ENCODE results near the gene PODXL2. TPM values are rescaled to one million over a fixed set of nuclear protein-coding genes. Genes with fewer than 3 reads are reported as not detected.

Gene PODXL2
- total RNA-seq, 2 experiments from 2014 or later, result 1.9 TPM

DNA sequence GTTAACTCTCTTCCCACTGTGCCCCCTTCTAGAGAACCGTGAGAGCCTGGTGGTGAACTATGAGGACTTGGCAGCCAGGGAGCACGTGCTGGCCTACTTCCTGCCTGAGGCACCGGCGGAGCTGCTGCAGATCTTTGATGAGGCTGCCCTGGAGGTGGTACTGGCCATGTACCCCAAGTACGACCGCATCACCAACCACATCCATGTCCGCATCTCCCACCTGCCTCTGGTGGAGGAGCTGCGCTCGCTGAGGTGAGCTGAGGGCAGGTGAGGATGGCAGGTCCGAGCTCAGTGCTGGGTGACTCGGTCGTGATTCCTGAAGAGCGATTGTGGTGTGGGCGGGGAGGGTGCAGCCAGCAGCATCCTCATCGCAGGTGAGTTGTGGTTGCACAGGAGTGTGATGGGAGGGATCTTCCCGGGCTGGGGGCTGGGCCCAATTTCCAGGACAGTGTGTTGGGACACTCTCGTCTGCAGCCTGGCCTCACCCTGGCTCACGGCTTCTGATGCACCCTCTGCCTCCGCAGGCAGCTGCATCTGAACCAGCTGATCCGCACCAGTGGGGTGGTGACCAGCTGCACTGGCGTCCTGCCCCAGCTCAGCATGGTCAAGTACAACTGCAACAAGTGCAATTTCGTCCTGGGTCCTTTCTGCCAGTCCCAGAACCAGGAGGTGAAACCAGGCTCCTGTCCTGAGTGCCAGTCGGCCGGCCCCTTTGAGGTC is 22.7 kb upstream of the PODXL2 start:
- Mint-ChIP-seq H3K4me3 (no peak overlapping the region), H3K27me3 (no peaks in the 10 kb centered on the region), H3K4me1 (peaks cover 17% of the 10 kb centered on the region), H3K36me3 (ENCODE audit: low read depth) (peaks cover 86% of the 10 kb centered on the region), H3K27ac (no peak overlapping the region), H3K9me3 (ENCODE audit: low read depth) (no peaks in the 10 kb centered on the region)
- intact Hi-C loops (cut with DNase I, micrococcal nuclease), result no loop called here
- ChIA-PET CTCF (interaction anchor here (0.6 kb wide), 1 partner anchor 413 kb away, joined by 3 read pairs; no protein-coding TSS in a partner anchor), POLR2A (interaction anchor here (0.7 to 2.0 kb wide), 2 partner anchors 8 to 20 kb away, joined by 3 to 9 read pairs; partner anchors contain the start of gene MCM2)
- DNase-seq (no peak), ATAC-seq (no peak)

DNA sequence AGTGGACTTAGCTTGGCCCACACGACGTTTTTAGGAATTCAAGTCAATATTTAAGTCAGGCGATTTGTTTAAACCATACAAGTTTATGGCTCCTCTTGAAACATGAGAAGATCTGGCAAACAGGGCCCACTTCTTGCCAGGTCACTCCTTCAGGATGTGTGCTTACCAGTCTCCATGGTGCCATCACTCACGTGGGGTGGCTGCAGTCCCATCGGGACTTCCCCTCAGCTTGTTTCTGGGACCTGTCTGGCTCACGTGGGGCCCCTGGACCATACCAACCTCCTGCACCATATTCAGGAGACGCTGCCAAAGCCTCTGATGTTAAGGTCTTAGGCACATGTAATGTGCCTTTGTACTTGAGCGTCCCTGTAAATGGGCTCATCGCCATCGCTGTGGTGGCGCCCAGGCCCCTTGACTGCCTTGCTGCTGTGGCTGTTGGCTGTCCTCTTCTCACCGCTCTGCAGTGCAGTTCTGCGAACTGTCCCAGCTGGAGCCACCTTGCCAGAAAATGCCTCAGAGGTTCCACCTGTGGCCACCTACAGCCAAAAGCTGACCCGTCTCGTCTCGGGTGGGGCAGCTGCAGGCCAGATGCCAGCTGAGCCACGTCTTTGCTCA is 21.9 kb upstream of the PODXL2 start:
- ATAC-seq (no peak), DNase-seq (no peak)
- intact Hi-C loops (cut with DNase I, micrococcal nuclease), result no loop called here
- ChIA-PET POLR2A (interaction anchor here (0.7 to 2.0 kb wide), 3 partner anchors 9 to 21 kb away, joined by 3 to 9 read pairs (median 4); partner anchors contain the start of gene MCM2), CTCF (interaction anchor here (0.6 kb wide), 2 partner anchors 207 to 412 kb away, joined by 3 read pairs; no protein-coding TSS in a partner anchor)
- H3K36me3 Mint-ChIP-seq (ENCODE audit: low read depth), result peaks cover 82% of the 10 kb centered on the region
- no peak overlapping the region for H3K4me3 Mint-ChIP-seq
- H3K27me3 Mint-ChIP-seq, result no peaks in the 10 kb centered on the region
- no peak overlapping the region for H3K27ac Mint-ChIP-seq
- no peaks in the 10 kb centered on the region for H3K9me3 Mint-ChIP-seq (ENCODE audit: low read depth)
- H3K4me1 Mint-ChIP-seq, result peaks cover 9% of the 10 kb centered on the region

DNA sequence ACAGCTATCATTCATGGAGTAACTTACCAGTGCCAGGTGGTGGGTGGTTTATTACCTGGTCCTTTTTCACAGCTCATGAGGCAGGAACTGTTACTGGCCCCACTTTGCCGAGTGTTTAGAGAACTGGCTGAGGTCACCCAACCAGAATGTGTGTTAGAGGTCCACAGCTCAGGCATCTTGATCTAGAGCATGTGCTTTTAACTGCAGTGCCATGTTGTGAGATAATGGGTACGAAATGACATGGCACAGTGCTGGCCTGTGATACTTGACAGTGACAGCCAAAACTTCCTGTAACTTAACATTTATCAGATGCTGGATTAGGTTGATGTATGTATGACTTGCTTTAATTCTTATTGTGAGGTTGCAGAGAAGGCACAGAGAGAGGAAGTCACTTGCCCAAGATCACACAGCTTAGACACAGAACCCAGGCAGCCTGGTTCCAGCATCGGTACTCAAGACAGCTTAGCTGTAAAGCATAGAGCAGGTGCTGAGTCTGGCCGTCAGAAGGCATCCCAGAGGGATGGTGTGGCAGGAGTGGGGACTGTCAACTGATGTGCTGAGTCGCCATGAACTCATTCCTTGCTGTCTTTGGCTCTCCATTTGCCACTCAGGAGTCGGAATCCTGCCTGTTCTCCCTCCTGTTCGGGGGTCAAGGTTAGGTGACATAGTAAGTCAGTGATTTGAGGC is 21.2 kb upstream of the PODXL2 start:
- no peak for DNase-seq
- Mint-ChIP-seq H3K4me3 (no peak overlapping the region), H3K36me3 (ENCODE audit: low read depth) (peaks cover 83% of the 10 kb centered on the region), H3K4me1 (peaks cover 3% of the 10 kb centered on the region), H3K27ac (no peak overlapping the region), H3K9me3 (ENCODE audit: low read depth) (no peaks in the 10 kb centered on the region), H3K27me3 (no peaks in the 10 kb centered on the region)
- intact Hi-C loops (cut with DNase I, micrococcal nuclease), result no loop called here
- ATAC-seq, result no peak
- POLR2A ChIA-PET, result interaction anchor here (1.1 to 2.0 kb wide), 2 partner anchors 10 to 12 kb away, joined by 4 to 9 read pairs; partner anchors contain the start of gene MCM2
- CTCF ChIA-PET, result interaction anchor here (0.6 kb wide), 1 partner anchor 208 kb away, joined by 3 read pairs; no protein-coding TSS in a partner anchor

DNA sequence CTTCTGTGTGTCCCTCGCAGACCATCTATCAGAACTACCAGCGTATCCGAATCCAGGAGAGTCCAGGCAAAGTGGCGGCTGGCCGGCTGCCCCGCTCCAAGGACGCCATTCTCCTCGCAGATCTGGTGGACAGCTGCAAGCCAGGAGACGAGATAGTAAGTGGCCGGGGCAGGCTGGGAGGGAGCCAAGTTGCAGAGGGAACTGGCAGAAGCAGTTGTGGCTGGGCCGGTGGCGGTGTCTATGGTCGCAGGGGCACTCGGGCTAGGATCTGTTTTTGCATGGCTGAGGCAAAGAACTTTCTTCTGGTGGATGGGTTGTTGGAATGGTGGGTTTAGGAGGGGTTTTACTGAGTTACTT is 20.6 kb upstream of the PODXL2 start:
- intact Hi-C loops (cut with DNase I, micrococcal nuclease), result no loop called here
- ATAC-seq (no peak), DNase-seq (no peak)
- POLR2A ChIA-PET, result interaction anchor here (3.4 kb wide), 1 partner anchor 11 kb away, joined by 15 read pairs; the partner anchor contains the start of gene MCM2
- no peaks in the 10 kb centered on the region for H3K9me3 Mint-ChIP-seq (ENCODE audit: low read depth)
- peaks cover 3% of the 10 kb centered on the region for H3K4me1 Mint-ChIP-seq
- peaks cover 85% of the 10 kb centered on the region for H3K36me3 Mint-ChIP-seq (ENCODE audit: low read depth)
- H3K27me3 Mint-ChIP-seq, result no peaks in the 10 kb centered on the region
- CTCF ChIA-PET, result no interaction called here
- no peak overlapping the region for H3K27ac Mint-ChIP-seq
- H3K4me3 Mint-ChIP-seq, result no peak overlapping the region

DNA sequence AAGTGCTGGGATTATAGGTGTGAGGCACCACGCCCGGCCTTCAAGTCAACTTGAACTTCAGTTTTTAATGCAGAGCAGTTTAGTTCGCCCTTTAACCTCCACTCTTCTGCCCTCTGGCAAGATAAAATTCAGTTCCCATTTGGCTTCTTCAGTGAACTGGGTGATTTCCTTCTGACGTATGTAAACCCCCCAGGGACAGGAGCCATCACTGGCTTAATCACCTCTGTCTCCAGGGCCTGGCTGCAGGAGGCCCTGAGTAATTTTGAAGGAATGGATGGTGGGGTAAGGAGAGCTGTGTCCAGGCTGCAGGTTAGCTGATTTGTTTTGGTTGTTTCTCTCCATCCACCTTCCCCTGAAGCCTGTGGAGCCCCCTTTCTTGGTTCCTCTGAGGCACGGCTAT is 18.9 kb upstream of the PODXL2 start:
- intact Hi-C loops (cut with DNase I, micrococcal nuclease), result no loop called here
- POLR2A ChIA-PET, result interaction anchor here (1.4 to 3.4 kb wide), 2 partner anchors 12 kb away, joined by 4 to 15 read pairs; partner anchors contain the start of gene MCM2
- Mint-ChIP-seq H3K27ac (no peak overlapping the region), H3K4me1 (no peaks in the 10 kb centered on the region), H3K4me3 (no peak overlapping the region), H3K9me3 (ENCODE audit: low read depth) (no peaks in the 10 kb centered on the region), H3K27me3 (no peaks in the 10 kb centered on the region), H3K36me3 (ENCODE audit: low read depth) (peaks cover 87% of the 10 kb centered on the region)
- ATAC-seq (no peak), DNase-seq (no peak)
- CTCF ChIA-PET, result interaction anchor here (0.8 to 2.5 kb wide), 2 partner anchors 14 to 35 kb away, joined by 3 to 9 read pairs; no protein-coding TSS in a partner anchor

DNA sequence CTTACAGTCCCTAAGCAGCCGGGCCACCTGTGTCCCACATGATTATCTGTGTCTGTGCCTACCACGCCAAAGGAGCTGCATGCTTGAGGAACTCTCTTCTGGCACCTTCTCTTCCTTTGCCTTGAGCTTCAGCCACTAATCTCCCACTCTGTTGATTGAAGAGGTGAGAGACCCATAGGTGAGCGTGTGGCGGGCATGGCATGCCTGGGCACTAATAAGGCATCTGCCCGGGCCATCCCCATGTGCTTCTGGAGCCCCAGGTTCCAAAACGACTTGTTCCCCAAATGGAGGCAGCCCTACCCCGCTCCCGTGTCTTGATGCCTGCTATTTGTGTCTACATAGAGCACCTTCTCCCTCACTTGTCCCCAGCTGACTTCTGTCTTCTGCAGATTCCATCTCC is 17.7 kb upstream of the PODXL2 start:
- ChIA-PET CTCF (interaction anchor here (2.5 kb wide), 1 partner anchor 36 kb away, joined by 9 read pairs; no protein-coding TSS in a partner anchor), POLR2A (interaction anchor here (0.8 to 3.4 kb wide), 4 partner anchors 11 to 25 kb away, joined by 3 to 15 read pairs (median 4); partner anchors contain the start of gene MCM2)
- Mint-ChIP-seq H3K4me3 (no peak overlapping the region), H3K27me3 (no peaks in the 10 kb centered on the region), H3K9me3 (ENCODE audit: low read depth) (no peaks in the 10 kb centered on the region), H3K36me3 (ENCODE audit: low read depth) (peaks cover 88% of the 10 kb centered on the region), H3K27ac (no peak overlapping the region), H3K4me1 (no peaks in the 10 kb centered on the region)
- DNase-seq, result no peak
- intact Hi-C loops (cut with DNase I, micrococcal nuclease), result no loop called here
- no peak for ATAC-seq

DNA sequence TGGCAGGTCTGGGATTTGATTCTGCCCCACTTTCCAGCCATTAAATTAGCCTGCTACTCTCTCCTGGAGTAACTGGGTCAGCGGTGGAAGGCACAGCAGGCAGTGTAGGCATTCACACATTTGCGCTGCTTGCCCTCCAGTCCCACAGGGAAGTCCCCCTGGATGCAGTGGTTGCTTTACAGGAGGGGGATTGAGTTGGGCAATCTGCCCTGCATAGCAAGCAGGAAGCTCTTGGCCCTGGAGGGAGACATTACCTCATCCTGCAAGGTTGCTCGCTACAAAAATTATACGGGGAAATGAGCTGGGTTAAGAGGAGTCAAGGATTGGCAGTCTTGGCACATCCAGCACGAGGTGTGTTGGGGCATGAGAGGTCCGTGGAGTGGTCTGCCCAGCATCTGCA is 16.0 kb upstream of the PODXL2 start:
- no peak overlapping the region for H3K27ac Mint-ChIP-seq
- intact Hi-C loops (cut with DNase I, micrococcal nuclease), result no loop called here
- ATAC-seq (no peak), DNase-seq (no peak)
- no peaks in the 10 kb centered on the region for H3K27me3 Mint-ChIP-seq
- no peak overlapping the region for H3K4me3 Mint-ChIP-seq
- H3K9me3 Mint-ChIP-seq (ENCODE audit: low read depth), result no peaks in the 10 kb centered on the region
- H3K36me3 Mint-ChIP-seq (ENCODE audit: low read depth), result peaks cover 85% of the 10 kb centered on the region
- no peaks in the 10 kb centered on the region for H3K4me1 Mint-ChIP-seq
- CTCF ChIA-PET, result no interaction called here
- POLR2A ChIA-PET, result interaction anchor here (1.6 kb wide), 1 partner anchor 9 kb away, joined by 7 read pairs; no protein-coding TSS in a partner anchor

DNA sequence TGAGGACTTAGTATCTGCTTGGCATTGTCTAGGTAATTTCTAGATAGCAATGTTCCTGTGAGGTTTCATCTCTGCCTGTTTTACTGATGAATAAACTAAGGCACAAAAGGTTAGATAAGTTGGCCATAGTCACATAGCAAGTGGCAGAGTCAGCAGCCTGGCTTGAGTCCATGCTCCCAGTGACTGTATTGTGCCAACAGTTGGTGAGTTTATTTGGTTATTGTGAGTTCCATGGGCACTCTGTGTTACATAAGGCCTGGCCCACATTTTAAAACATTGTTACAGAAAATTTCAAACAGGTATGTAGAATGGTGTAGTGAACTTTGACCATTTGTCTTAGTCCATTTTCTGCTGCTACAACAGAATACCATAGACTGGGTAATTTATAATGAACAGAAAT is 15.6 kb upstream of the PODXL2 start:
- H3K4me1 Mint-ChIP-seq, result no peaks in the 10 kb centered on the region
- H3K36me3 Mint-ChIP-seq (ENCODE audit: low read depth), result peaks cover 85% of the 10 kb centered on the region
- DNase-seq, result no peak
- intact Hi-C loops (cut with DNase I, micrococcal nuclease), result no loop called here
- H3K9me3 Mint-ChIP-seq (ENCODE audit: low read depth), result no peaks in the 10 kb centered on the region
- no peak overlapping the region for H3K4me3 Mint-ChIP-seq
- no peak for ATAC-seq
- H3K27ac Mint-ChIP-seq, result no peak overlapping the region
- ChIA-PET CTCF (no interaction called here), POLR2A (interaction anchor here (1.6 kb wide), 1 partner anchor 9 kb away, joined by 7 read pairs; no protein-coding TSS in a partner anchor)
- no peaks in the 10 kb centered on the region for H3K27me3 Mint-ChIP-seq

DNA sequence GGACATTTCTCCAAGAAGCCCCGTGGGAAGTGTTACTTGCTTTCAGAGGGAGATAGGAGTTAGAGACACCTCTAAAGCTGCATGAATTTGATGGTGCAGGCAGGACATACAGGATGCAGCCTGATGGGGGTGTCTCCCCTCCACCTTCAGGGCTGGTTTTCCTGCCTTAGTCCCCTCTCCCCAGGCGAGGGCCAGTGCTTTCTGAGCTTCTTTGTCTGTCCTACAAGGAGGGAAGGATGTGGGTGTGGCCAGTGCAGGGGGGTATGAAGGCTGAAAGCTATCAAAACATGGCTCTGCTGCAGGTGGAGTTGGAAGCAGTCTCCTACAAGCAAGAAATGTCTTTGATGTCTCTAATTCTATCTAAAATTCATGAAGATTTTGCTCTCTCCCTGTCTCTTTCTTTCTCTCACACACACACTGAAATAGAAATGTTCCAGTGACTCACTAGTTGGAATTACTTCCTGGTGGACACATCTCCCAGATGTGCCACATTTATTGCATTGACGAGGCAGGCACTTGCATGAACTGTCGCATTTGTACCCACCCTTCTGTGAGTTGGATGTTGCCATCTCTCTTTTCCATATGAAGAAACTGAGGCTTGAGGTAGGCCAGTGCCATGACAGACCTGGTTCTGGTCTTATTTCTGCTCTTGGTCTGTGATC is 13.9 kb upstream of the PODXL2 start:
- Mint-ChIP-seq H3K4me3 (no peak overlapping the region), H3K27me3 (no peaks in the 10 kb centered on the region), H3K36me3 (ENCODE audit: low read depth) (peaks cover 87% of the 10 kb centered on the region), H3K27ac (no peak overlapping the region), H3K4me1 (no peaks in the 10 kb centered on the region), H3K9me3 (ENCODE audit: low read depth) (no peaks in the 10 kb centered on the region)
- DNase-seq (no peak), ATAC-seq (no peak)
- intact Hi-C loops (cut with DNase I, micrococcal nuclease), result no loop called here
- ChIA-PET CTCF (interaction anchor here (0.7 kb wide), 1 partner anchor 935 kb away, joined by 3 read pairs; no protein-coding TSS in a partner anchor), POLR2A (no interaction called here)

DNA sequence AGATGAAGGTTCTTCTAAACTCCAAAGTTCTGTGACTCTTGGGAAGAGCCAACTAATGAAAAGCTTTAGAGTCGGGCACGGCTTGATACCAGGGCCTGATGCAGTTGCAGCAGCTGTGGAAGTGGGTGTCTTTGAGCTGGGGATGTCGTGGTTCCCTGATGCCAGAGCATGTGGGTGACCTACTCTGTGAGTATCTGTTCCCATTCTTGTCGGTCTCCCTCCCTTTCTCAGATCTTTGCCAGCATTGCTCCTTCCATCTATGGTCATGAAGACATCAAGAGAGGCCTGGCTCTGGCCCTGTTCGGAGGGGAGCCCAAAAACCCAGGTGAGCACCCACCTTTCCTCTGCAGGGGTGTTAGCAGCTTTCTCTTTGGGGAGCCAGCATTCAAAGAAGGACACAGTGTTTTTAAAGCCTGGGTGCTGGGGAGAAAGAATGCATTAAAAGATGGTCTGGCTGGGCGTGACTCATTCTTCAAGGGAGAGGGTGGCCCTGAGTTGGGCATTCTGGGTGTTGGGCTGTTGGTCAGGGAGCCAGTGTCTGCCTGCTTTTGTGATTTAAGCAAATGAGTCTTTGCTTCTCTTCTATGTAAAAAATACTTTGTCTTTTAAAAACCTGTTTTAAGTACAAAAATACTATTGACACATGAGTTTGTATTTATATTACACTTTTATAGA is 13.2 kb upstream of the PODXL2 start:
- no peaks in the 10 kb centered on the region for H3K27me3 Mint-ChIP-seq
- ChIA-PET CTCF (interaction anchor here (0.6 to 0.7 kb wide), 2 partner anchors 936 to 1174 kb away, joined by 3 to 4 read pairs; no protein-coding TSS in a partner anchor), POLR2A (no interaction called here)
- peaks cover 87% of the 10 kb centered on the region for H3K36me3 Mint-ChIP-seq (ENCODE audit: low read depth)
- no peaks in the 10 kb centered on the region for H3K4me1 Mint-ChIP-seq
- ATAC-seq (no peak), DNase-seq (no peak)
- H3K4me3 Mint-ChIP-seq, result no peak overlapping the region
- H3K9me3 Mint-ChIP-seq (ENCODE audit: low read depth), result no peaks in the 10 kb centered on the region
- intact Hi-C loops (cut with DNase I, micrococcal nuclease), result no loop called here
- H3K27ac Mint-ChIP-seq, result no peak overlapping the region
